Liver (tissue), 9 donors: ENCODE data around the gene NBAS. TPM values are rescaled to one million over a fixed set of nuclear protein-coding genes. Genes with fewer than 3 reads are reported as not detected.

ENCODE experiments used
- DNase-seq: peaks from one replicate; pipeline ENCODE4 v3.0.0-alpha.2; 2017; ENCODE audit warnings: low spot score
- H3K27ac ChIP-seq, 2 donors: one replicate each; pipeline ENCODE4 v1.7.0; 2013; ENCODE audit warnings: inconsistent platforms in 2 of 2, low read length in 2 of 2, control low read depth in 1 of 2, low read depth in 1 of 2, mild to moderate bottlenecking in 1 of 2
- H3K27me3 ChIP-seq, 4 donors: one replicate each; pipeline versions ENCODE4 v1.6.1 to v1.7.0; 2013; ENCODE audit warnings: low read length in 3 of 4, inconsistent platforms in 1 of 4, mild to moderate bottlenecking in 1 of 4, moderate library complexity in 1 of 4; ENCODE audit not compliant: control insufficient read depth in 4 of 4, insufficient read depth in 4 of 4
- H3K36me3 ChIP-seq, 4 donors: one replicate each; pipeline versions ENCODE4 v1.6.1 to v1.7.0; 2013; ENCODE audit warnings: low read length in 3 of 4, mild to moderate bottlenecking in 3 of 4, low read depth in 1 of 4, moderate library complexity in 1 of 4; ENCODE audit not compliant: control insufficient read depth in 4 of 4, insufficient read depth in 3 of 4
- H3K4me1 ChIP-seq, 4 donors: one replicate each; pipeline versions ENCODE4 v1.6.1 to v1.7.0; 2013; ENCODE audit warnings: low read length in 3 of 4, mild to moderate bottlenecking in 3 of 4, moderate library complexity in 1 of 4; ENCODE audit not compliant: control insufficient read depth in 4 of 4, insufficient read depth in 4 of 4
- H3K4me3 ChIP-seq, 3 donors: one replicate each; pipeline versions ENCODE4 v1.6.1 to v1.7.0; 2013; ENCODE audit warnings: low read length in 3 of 3, control low read depth in 1 of 3, low read depth in 1 of 3, mild to moderate bottlenecking in 1 of 3
- H3K9ac ChIP-seq, 2 donors: one replicate each; pipeline ENCODE4 v1.7.0; 2013; ENCODE audit warnings: low read length in 2 of 2, mild to moderate bottlenecking in 2 of 2, moderate library complexity in 2 of 2, control low read depth in 1 of 2, low read depth in 1 of 2
- H3K9me3 ChIP-seq, 4 donors: one replicate each; pipeline versions ENCODE4 v1.6.1 to v1.7.0; 2013; ENCODE audit warnings: low read length in 3 of 4; ENCODE audit not compliant: control insufficient read depth in 4 of 4
- EGR1 ChIP-seq, 2 donors: IDR thresholded peaks; 2 replicates each; pipeline ENCODE4 v1.6.1; 2016 to 2018; ENCODE audit warnings: antibody characterized with exemption in 2 of 2, low read depth in 2 of 2
- FOXA1 ChIP-seq: IDR thresholded peaks from 2 replicates; pipeline ENCODE4 v1.6.1; 2016; ENCODE audit warnings: antibody characterized with exemption
- FOXA2 ChIP-seq: IDR thresholded peaks from 2 replicates; pipeline ENCODE4 v1.6.1; 2016; ENCODE audit warnings: antibody characterized with exemption
- GABPA ChIP-seq, 2 donors: IDR thresholded peaks in 1 of 2; conservative IDR thresholded peaks in 1 of 2; 2 replicates each; pipeline ENCODE4 v1.6.1; 2016; ENCODE audit warnings: antibody characterized with exemption in 2 of 2, mild to moderate bottlenecking in 1 of 2, moderate library complexity in 1 of 2
- HNF4A ChIP-seq, 2 donors: conservative IDR thresholded peaks; 2 replicates each; pipeline ENCODE4 v1.6.1; 2016; ENCODE audit warnings: antibody characterized with exemption in 2 of 2, mild to moderate bottlenecking in 2 of 2
- HNF4G ChIP-seq: IDR thresholded peaks from 2 replicates; pipeline ENCODE4 v1.6.1; 2016; ENCODE audit warnings: antibody characterized with exemption
- JUND ChIP-seq, 2 donors: IDR thresholded peaks; 2 replicates each; pipeline ENCODE4 v1.6.1; 2016; ENCODE audit warnings: antibody characterized with exemption in 2 of 2
- NR2F2 ChIP-seq: IDR thresholded peaks from 2 replicates; pipeline ENCODE4 v1.6.1; 2016; ENCODE audit warnings: antibody characterized with exemption
- RAD21 ChIP-seq, 2 donors: IDR thresholded peaks; 2 replicates each; pipeline ENCODE4 v1.6.1; 2016; ENCODE audit warnings: antibody characterized with exemption in 2 of 2, mild to moderate bottlenecking in 2 of 2
- RXRA ChIP-seq, 2 donors: IDR thresholded peaks; 2 replicates each; pipeline ENCODE4 v1.6.1; 2017 to 2018; ENCODE audit warnings: antibody characterized with exemption in 2 of 2, mild to moderate bottlenecking in 1 of 2
- SP1 ChIP-seq: IDR thresholded peaks from 2 replicates; pipeline ENCODE4 v1.6.1; 2018; ENCODE audit warnings: antibody characterized with exemption, mild to moderate bottlenecking
- TAF1 ChIP-seq: conservative IDR thresholded peaks from 2 replicates; pipeline ENCODE4 v1.6.1; 2016; ENCODE audit warnings: antibody characterized with exemption, mild to moderate bottlenecking
- YY1 ChIP-seq: IDR thresholded peaks from 2 replicates; pipeline ENCODE4 v1.6.1; 2016; ENCODE audit warnings: antibody characterized with exemption, mild to moderate bottlenecking
- WGBS: extraction: QIAGEN DNeasy Blood & Tissue Kit; methylation state at CpG from one replicate; pipeline ENCODE4 v1.1.7; 2013; 5-methylcytosine and 5-hydroxymethylcytosine counted together
- polyA plus RNA-seq, 2 donors: library from polyadenylated mRNA; stranded (reverse) in 1 of 2; unstranded in 1 of 2; fragments of 200-250 nt in 1 of 2; fragments of >200 nt in 1 of 2; fragmentation: Nextera tagmentation in 1 of 2; extraction: Ambion mirVana in 1 of 2; gene quantifications; one replicate each; pipeline versions ENCODE4 v1.2.1 to v1.2.3, GENCODE V29; 2013 to 2015
- total RNA-seq, 2 donors: library from RNA; depleted of rRNA; stranded (reverse); fragments of >200 nt; gene quantifications; one replicate each; pipeline ENCODE4 v1.2.3, GENCODE V29; 2014
- TF ChIP-seq, protein P1 (sequence below): IDR thresholded peaks from 2 replicates; pipeline ENCODE4 v1.6.1; 2016; ENCODE audit warnings: antibody characterized with exemption
- TF ChIP-seq, protein P2 (sequence below): fragments of 150-350 bp; IDR thresholded peaks from 2 replicates; pipeline ENCODE4 v1.5.1; 2017; ENCODE audit warnings: improper control_type of control experiment, low read depth, low read length; ENCODE audit not compliant: missing input control
- TF ChIP-seq, protein P3 (sequence below): IDR thresholded peaks from 2 replicates; pipeline ENCODE4 v1.6.1; 2016; ENCODE audit warnings: antibody characterized with exemption
- TF ChIP-seq, protein P4 (sequence below): IDR thresholded peaks from 2 replicates; pipeline ENCODE4 v1.6.1; 2016; ENCODE audit warnings: antibody characterized with exemption, mild to moderate bottlenecking
- TF ChIP-seq, protein P5 (sequence below): IDR thresholded peaks from 2 replicates; pipeline ENCODE4 v1.6.1; 2016; ENCODE audit warnings: antibody characterized with exemption
- donor health status: healthy.
- donor health status: healthy.
- donor health status: healthy.
- donor health status: healthy.
- donor health status: healthy.

NBAS gene
- total and polyA plus RNA-seq, 4 donors, result 10.5 to 40.0 (median 18.9) TPM

DNA sequence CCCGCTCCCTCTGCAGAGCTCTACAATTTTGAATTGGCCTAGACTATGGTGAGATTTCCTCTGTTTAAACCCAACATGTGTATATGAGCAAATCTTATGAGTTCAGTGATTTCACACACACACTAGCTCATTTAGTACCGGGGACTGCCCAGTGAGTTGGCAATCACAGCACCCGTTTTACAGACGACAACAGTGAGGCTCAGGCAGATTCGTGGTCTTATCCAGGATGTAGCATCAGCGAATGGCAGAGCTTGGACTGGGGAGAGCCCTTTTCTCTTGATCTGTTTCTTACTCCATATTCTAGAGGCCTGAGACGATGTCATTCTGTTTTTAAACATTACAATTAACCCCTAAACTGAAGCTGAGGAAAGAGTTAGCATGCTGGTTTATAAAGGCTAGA lies 419.9 kb downstream of the NBAS start:
- no peak for DNase-seq
- Histone ChIP-seq H3K9ac (no peak overlapping the region), H3K4me1 (no peaks in the 10 kb centered on the region), H3K4me3 (no peak overlapping the region), H3K27ac (no peak overlapping the region), H3K36me3 (no peaks in the 10 kb centered on the region), H3K9me3 (peaks cover 0 to 5% (median 3%) of the 10 kb centered on the region in 4 donors), H3K27me3 (no peaks in the 10 kb centered on the region)
- TF ChIP-seq, protein P1, sequence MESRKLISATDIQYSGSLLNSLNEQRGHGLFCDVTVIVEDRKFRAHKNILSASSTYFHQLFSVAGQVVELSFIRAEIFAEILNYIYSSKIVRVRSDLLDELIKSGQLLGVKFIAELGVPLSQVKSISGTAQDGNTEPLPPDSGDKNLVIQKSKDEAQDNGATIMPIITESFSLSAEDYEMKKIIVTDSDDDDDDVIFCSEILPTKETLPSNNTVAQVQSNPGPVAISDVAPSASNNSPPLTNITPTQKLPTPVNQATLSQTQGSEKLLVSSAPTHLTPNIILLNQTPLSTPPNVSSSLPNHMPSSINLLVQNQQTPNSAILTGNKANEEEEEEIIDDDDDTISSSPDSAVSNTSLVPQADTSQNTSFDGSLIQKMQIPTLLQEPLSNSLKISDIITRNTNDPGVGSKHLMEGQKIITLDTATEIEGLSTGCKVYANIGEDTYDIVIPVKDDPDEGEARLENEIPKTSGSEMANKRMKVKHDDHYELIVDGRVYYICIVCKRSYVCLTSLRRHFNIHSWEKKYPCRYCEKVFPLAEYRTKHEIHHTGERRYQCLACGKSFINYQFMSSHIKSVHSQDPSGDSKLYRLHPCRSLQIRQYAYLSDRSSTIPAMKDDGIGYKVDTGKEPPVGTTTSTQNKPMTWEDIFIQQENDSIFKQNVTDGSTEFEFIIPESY, result no peak
- no peak for TF ChIP-seq FOXA2
- no peak for TF ChIP-seq GABPA (IDR thresholded peaks at IDR 0.05 in 1 of 2, conservative IDR thresholded peaks at IDR 0.05 in 1 of 2)
- no peak for TF ChIP-seq NR2F2
- no peak for TF ChIP-seq SP1
- TF ChIP-seq HNF4A (conservative IDR thresholded peaks at IDR 0.05), result no peak
- TF ChIP-seq JUND (IDR thresholded peaks at IDR 0.05), result no peak
- TF ChIP-seq RAD21 (IDR thresholded peaks at IDR 0.05), result no peak
- TF ChIP-seq YY1, result no peak
- TF ChIP-seq HNF4G, result no peak
- TF ChIP-seq EGR1 (IDR thresholded peaks at IDR 0.05; ENCODE audit: low read depth in 2 of 2), result no peak
- no peak for TF ChIP-seq FOXA1
- TF ChIP-seq, protein P2, sequence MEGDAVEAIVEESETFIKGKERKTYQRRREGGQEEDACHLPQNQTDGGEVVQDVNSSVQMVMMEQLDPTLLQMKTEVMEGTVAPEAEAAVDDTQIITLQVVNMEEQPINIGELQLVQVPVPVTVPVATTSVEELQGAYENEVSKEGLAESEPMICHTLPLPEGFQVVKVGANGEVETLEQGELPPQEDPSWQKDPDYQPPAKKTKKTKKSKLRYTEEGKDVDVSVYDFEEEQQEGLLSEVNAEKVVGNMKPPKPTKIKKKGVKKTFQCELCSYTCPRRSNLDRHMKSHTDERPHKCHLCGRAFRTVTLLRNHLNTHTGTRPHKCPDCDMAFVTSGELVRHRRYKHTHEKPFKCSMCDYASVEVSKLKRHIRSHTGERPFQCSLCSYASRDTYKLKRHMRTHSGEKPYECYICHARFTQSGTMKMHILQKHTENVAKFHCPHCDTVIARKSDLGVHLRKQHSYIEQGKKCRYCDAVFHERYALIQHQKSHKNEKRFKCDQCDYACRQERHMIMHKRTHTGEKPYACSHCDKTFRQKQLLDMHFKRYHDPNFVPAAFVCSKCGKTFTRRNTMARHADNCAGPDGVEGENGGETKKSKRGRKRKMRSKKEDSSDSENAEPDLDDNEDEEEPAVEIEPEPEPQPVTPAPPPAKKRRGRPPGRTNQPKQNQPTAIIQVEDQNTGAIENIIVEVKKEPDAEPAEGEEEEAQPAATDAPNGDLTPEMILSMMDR, result no peak
- TF ChIP-seq, protein P3, sequence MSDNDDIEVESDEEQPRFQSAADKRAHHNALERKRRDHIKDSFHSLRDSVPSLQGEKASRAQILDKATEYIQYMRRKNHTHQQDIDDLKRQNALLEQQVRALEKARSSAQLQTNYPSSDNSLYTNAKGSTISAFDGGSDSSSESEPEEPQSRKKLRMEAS, result no peak
- TF ChIP-seq, protein P4, sequence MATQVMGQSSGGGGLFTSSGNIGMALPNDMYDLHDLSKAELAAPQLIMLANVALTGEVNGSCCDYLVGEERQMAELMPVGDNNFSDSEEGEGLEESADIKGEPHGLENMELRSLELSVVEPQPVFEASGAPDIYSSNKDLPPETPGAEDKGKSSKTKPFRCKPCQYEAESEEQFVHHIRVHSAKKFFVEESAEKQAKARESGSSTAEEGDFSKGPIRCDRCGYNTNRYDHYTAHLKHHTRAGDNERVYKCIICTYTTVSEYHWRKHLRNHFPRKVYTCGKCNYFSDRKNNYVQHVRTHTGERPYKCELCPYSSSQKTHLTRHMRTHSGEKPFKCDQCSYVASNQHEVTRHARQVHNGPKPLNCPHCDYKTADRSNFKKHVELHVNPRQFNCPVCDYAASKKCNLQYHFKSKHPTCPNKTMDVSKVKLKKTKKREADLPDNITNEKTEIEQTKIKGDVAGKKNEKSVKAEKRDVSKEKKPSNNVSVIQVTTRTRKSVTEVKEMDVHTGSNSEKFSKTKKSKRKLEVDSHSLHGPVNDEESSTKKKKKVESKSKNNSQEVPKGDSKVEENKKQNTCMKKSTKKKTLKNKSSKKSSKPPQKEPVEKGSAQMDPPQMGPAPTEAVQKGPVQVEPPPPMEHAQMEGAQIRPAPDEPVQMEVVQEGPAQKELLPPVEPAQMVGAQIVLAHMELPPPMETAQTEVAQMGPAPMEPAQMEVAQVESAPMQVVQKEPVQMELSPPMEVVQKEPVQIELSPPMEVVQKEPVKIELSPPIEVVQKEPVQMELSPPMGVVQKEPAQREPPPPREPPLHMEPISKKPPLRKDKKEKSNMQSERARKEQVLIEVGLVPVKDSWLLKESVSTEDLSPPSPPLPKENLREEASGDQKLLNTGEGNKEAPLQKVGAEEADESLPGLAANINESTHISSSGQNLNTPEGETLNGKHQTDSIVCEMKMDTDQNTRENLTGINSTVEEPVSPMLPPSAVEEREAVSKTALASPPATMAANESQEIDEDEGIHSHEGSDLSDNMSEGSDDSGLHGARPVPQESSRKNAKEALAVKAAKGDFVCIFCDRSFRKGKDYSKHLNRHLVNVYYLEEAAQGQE, result no peak
- no peak for TF ChIP-seq TAF1
- TF ChIP-seq RXRA (IDR thresholded peaks at IDR 0.05), result no peak
- TF ChIP-seq, protein P5, sequence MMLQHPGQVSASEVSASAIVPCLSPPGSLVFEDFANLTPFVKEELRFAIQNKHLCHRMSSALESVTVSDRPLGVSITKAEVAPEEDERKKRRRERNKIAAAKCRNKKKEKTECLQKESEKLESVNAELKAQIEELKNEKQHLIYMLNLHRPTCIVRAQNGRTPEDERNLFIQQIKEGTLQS, result no peak
- 85% methylated on average over 7 of the region's 7 CpGs for WGBS
